Smooth muscle cell (in vitro differentiated cells): ENCODE measurements around the gene CCDC51. TPM values are rescaled to one million over a fixed set of nuclear protein-coding genes. Genes with fewer than 3 reads are reported as not detected.

ENCODE experiments used
- DNase-seq: peaks from one replicate; lab custom pipeline; 2025; ENCODE audit not compliant: unreplicated experiment; lab: John Stamatoyannopoulos, UW
- H2AFZ ChIP-seq: fragments of 200-600 bp; sonication (generic); 2 replicates; pipeline ENCODE4 v1.6.0; 2016; ENCODE audit warnings: antibody characterized with exemption, low read depth, mild to moderate bottlenecking
- H3F3A ChIP-seq: fragments of 200-600 bp; sonication (generic); 2 replicates; pipeline ENCODE4 v1.6.0; 2017; ENCODE audit warnings: antibody characterized with exemption, low read depth
- H3K27ac ChIP-seq: fragments of 200-600 bp; sonication (generic); 2 replicates; pipeline ENCODE4 v1.5.1; 2016; ENCODE audit warnings: low read depth, mild to moderate bottlenecking
- H3K27me3 ChIP-seq: fragments of 200-600 bp; sonication (generic); 2 replicates; pipeline ENCODE4 v1.6.1; 2016; ENCODE audit warnings: low read depth, mild to moderate bottlenecking
- H3K36me3 ChIP-seq: fragments of 200-600 bp; sonication (generic); 2 replicates; pipeline ENCODE4 v1.5.1; 2016; ENCODE audit warnings: low read depth
- H3K4me1 ChIP-seq: fragments of 200-600 bp; sonication (generic); 2 replicates; pipeline ENCODE4 v1.5.1; 2016; ENCODE audit warnings: low read depth
- H3K4me2 ChIP-seq: fragments of 200-600 bp; sonication (generic); 2 replicates; pipeline ENCODE4 v1.6.0; 2016; ENCODE audit warnings: mild to moderate bottlenecking
- H3K4me3 ChIP-seq: fragments of 200-600 bp; sonication (generic); 2 replicates; pipeline ENCODE4 v1.5.1; 2016; ENCODE audit warnings: mild to moderate bottlenecking
- H3K79me2 ChIP-seq: fragments of 200-600 bp; sonication (generic); 2 replicates; pipeline ENCODE4 v1.6.0; 2016; ENCODE audit warnings: low read depth, mild to moderate bottlenecking
- H3K9ac ChIP-seq: fragments of 200-600 bp; sonication (generic); 2 replicates; pipeline ENCODE4 v1.6.0; 2016; ENCODE audit warnings: low read depth
- H3K9me3 ChIP-seq: fragments of 200-600 bp; sonication (generic); replicated peaks from 2 replicates; pipeline ENCODE4 v1.5.1; 2016; ENCODE audit warnings: low read depth
- H4K20me1 ChIP-seq: fragments of 200-600 bp; sonication (generic); 2 replicates; pipeline ENCODE4 v1.6.0; 2016; ENCODE audit warnings: low read depth
- WGBS: methylation state at CpG from one replicate; pipeline ENCODE4 v1.1.7; 2016; ENCODE audit warnings: low lambda C conversion rate; 5-methylcytosine and 5-hydroxymethylcytosine counted together
- polyA plus RNA-seq: library from polyadenylated mRNA; unstranded; fragments of >200 nt; fragmentation: Nextera tagmentation; extraction: Ambion mirVana; gene quantifications from 2 replicates; pipeline ENCODE4 v1.2.1, GENCODE V29; 2016
- total RNA-seq: library from RNA; depleted of rRNA; stranded (reverse); fragments of >200 nt; gene quantifications from 2 replicates; pipeline ENCODE4 v1.2.3, GENCODE V29; 2014
- TF ChIP-seq, protein P1 (sequence below): fragments of 200-600 bp; sonication (generic); IDR thresholded peaks from 2 replicates; pipeline ENCODE4 v1.5.1; 2017; ENCODE audit warnings: borderline replicate concordance, mild to moderate bottlenecking, antibody characterized with exemption; ENCODE audit not compliant: insufficient read depth, poor library complexity, severe bottlenecking

The CCDC51 gene
- total and polyA plus RNA-seq, 2 experiments from 2014 or later: 9.0 to 18.3 TPM

DNA sequence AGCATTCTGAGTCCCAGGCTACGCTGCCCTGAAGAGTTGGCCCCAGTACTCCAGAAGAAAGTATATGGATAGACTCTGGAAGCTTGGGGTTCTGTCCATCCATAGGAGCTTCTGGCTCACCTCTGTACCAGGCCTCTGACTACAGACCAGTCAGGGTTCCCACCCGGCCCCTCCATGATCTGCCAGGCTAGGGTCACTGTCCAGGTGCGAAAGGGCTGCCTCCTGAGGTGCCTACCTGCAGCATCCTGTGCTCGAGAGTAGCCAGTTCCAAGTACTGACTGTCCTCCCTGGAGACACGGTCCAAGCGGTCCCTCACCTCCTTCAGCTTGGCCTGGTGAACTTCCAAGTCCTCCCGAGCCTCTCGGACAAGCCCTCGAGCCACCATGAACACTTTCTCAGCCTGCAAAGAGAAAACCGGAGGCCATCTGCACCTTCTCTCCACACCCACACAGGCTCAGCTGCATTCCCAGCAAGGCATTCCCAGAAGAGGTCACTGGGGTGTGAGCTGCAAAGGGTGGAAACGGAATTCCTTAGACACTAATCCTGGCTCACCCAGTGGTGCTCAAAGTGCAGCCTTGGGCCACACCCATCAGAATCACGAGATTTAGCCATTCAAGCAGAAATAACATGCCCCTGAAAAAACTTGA is 6.3 kb downstream of the CCDC51 start:
- no peak overlapping the region for H2AFZ ChIP-seq
- H3K27ac ChIP-seq: peak overlapping the region; percentile 74
- H3K4me1 ChIP-seq: peaks cover 2% of the 10 kb centered on the region
- H3K4me2 ChIP-seq: no peak overlapping the region
- TF ChIP-seq, protein P1, sequence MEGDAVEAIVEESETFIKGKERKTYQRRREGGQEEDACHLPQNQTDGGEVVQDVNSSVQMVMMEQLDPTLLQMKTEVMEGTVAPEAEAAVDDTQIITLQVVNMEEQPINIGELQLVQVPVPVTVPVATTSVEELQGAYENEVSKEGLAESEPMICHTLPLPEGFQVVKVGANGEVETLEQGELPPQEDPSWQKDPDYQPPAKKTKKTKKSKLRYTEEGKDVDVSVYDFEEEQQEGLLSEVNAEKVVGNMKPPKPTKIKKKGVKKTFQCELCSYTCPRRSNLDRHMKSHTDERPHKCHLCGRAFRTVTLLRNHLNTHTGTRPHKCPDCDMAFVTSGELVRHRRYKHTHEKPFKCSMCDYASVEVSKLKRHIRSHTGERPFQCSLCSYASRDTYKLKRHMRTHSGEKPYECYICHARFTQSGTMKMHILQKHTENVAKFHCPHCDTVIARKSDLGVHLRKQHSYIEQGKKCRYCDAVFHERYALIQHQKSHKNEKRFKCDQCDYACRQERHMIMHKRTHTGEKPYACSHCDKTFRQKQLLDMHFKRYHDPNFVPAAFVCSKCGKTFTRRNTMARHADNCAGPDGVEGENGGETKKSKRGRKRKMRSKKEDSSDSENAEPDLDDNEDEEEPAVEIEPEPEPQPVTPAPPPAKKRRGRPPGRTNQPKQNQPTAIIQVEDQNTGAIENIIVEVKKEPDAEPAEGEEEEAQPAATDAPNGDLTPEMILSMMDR: no peak
- no peaks in the 10 kb centered on the region for H4K20me1 ChIP-seq
- H3K79me2 ChIP-seq: no peaks in the 10 kb centered on the region
- H3K27me3 ChIP-seq: no peaks in the 10 kb centered on the region
- no peak for DNase-seq
- 72% methylated on average over 12 of the region's 12 CpGs for WGBS
- no peak overlapping the region for H3K4me3 ChIP-seq
- H3K36me3 ChIP-seq: no peaks in the 10 kb centered on the region
- H3K9me3 ChIP-seq: no peaks in the 10 kb centered on the region
- peaks cover 5% of the 10 kb centered on the region for H3F3A ChIP-seq
- H3K9ac ChIP-seq: no peak overlapping the region

DNA sequence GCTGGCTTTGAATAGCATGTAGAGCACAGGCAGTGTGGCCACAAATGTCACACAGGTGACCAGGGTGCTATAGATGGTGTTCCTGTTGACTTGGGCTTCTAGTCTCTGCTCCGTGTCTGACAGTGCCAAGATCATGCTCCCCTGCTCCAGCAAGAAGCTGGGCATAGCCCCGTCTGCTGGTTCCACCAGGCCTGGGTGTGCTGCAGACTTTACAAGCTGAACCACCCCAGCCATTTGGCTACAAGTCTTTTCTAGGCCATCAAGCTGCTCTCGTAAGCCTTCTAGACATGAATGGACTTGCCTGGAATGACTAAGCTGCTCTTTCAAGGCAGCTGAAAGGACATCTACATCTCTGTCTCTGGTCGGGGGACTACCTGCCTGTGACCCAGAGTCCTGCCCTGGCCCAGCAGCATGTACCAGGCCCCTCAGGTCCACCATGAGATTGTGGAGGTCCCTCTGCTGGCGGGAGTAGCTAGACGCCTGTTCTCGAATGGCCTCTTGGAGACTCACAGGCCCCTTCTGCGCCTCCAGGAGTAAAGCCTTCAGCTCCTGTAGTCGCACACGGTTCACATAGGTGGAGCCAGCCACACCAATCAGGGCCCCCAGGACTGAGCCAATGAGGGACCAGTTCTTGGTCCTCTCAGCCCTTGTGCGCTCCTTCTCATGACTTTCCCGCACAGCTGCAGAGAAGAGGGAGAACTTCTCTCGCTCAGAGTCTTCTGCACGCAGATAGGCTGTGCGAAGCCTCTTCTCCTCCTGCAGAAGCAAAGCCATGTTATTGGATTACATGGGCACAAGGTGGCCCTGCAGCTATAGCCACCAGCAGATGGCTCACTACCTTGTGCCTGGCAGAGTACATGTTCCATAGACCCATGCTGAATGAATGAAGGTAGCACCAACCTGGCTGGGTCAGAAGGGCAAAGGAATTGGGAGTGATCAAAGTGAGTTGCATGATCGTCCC is 7.2 kb downstream of the CCDC51 start:
- no peaks in the 10 kb centered on the region for H3K36me3 ChIP-seq
- 75% methylated on average over 16 of the region's 16 CpGs for WGBS
- no peak overlapping the region for H3K4me3 ChIP-seq
- H3K9ac ChIP-seq: peak overlapping the region; percentile 10
- H4K20me1 ChIP-seq: peaks cover 6% of the 10 kb centered on the region
- H2AFZ ChIP-seq: no peak overlapping the region
- H3K4me2 ChIP-seq: no peak overlapping the region
- peaks cover 9% of the 10 kb centered on the region for H3K79me2 ChIP-seq
- peak overlapping the region; percentile 74 for H3K27ac ChIP-seq
- no peaks in the 10 kb centered on the region for H3K9me3 ChIP-seq
- TF ChIP-seq, protein P1: peak; percentile 11
- no peaks in the 10 kb centered on the region for H3K27me3 ChIP-seq
- DNase-seq: no peak
- peaks cover 6% of the 10 kb centered on the region for H3K4me1 ChIP-seq
- H3F3A ChIP-seq: peaks cover 5% of the 10 kb centered on the region

DNA sequence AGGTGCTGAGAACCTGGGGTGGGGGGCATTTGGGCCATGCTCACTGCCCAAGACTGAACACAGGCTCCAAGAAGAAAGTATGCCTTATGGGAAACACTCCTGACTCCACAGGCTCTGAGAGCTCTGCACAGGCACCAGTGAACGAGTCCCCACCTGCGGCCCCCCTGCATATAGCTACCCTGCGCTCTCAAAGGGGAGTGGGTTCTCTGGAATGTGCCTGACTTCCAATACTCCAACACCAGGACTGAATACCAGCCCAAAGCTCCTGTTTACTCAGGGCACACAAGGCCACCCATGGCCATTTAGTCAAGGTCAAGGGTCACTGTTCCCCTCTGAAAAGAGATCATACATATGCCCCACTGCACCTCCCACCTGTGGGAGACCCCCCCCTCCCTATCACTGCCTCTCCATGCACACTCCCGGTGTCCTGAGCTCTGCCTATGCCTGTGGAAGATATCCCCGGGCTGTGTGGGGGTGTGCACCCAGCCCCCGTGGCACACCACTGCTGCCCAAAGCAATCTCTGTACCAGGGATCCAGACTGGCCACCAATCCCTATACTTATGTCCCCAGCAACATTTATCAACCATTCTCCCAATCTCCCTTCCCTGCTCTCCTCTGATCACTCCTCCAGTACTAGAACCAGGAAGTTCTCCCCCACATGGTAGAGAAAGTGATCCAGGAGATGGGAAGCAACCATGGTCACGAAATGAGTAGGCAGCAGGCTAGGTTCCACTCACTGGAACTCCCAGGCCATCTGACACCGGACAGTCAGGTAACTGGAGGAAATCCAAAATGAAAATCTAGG is 8.5 kb downstream of the CCDC51 start:
- DNase-seq: no peak
- Histone ChIP-seq H3K9ac (no peak overlapping the region), H3K36me3 (no peaks in the 10 kb centered on the region), H3K4me2 (no peak overlapping the region), H3F3A (peaks cover 5% of the 10 kb centered on the region), H3K4me3 (no peak overlapping the region), H3K4me1 (peaks cover 11% of the 10 kb centered on the region), H3K27me3 (no peaks in the 10 kb centered on the region), H3K9me3 (no peaks in the 10 kb centered on the region), H4K20me1 (peaks cover 18% of the 10 kb centered on the region), H3K79me2 (peaks cover 21% of the 10 kb centered on the region), H3K27ac (peak overlapping the region; percentile 74), H2AFZ (no peak overlapping the region)
- 92% methylated on average over 8 of the region's 8 CpGs for WGBS
- TF ChIP-seq, protein P1: no peak
